ENCODE data around the gene SEPTIN10. TPM values are rescaled to one million over a fixed set of nuclear protein-coding genes. Genes with fewer than 3 reads are reported as not detected.

SEPTIN10 gene
- total and polyA plus RNA-seq, 9 donors = 48.9 to 93.8 (median 74.8) TPM

GRCh38 chr2:109497463-109497862 lies 116.3 kb downstream of the SEPTIN10 start:
- H3K4me3 ChIP-seq = no peak overlapping the region
- H3K27me3 ChIP-seq = no peaks in the 10 kb centered on the region
- TF ChIP-seq CTCF (IDR thresholded peaks at IDR 0.05) (no peak), EP300 (IDR thresholded peaks at IDR 0.05) (no peak), POLR2A (IDR thresholded peaks at IDR 0.05) (no peak)
- H3K4me1 ChIP-seq (ENCODE audit: insufficient read depth) = peaks cover 3% of the 10 kb centered on the region
- no peak overlapping the region for H3K27ac ChIP-seq
- no peak for DNase-seq
- intact Hi-C loops (cut with DNase I) = no loop called here
- no peaks in the 10 kb centered on the region for H3K36me3 ChIP-seq
- 39 to 51% (median 51%) methylated on average over 8 of the region's 8 CpGs for WGBS, 3 donors
- no peaks in the 10 kb centered on the region for H3K9me3 ChIP-seq

GRCh38 chr2:109494351-109494750 lies 119.4 kb downstream of the SEPTIN10 start:
- Histone ChIP-seq H3K36me3 (no peaks in the 10 kb centered on the region), H3K27ac (no peak overlapping the region)

GRCh38 chr2:109493176-109493935 lies 120.4 kb downstream of the SEPTIN10 start:
- DNase-seq = no peak
- Histone ChIP-seq H3K27me3 (no peaks in the 10 kb centered on the region), H3K9me3 (no peaks in the 10 kb centered on the region), H3K4me1 (ENCODE audit: insufficient read depth) (peaks cover 2% of the 10 kb centered on the region), H3K36me3 (no peaks in the 10 kb centered on the region), H3K4me3 (no peak overlapping the region), H3K27ac (no peak overlapping the region)
- TF ChIP-seq CTCF (IDR thresholded peaks at IDR 0.05) (no peak), EP300 (IDR thresholded peaks at IDR 0.05) (no peak), POLR2A (IDR thresholded peaks at IDR 0.05) (no peak)
- 71 to 96% (median 75%) methylated on average over 4 of the region's 4 CpGs for WGBS, 3 donors
- intact Hi-C loops (cut with DNase I) = no loop called here

More at GRCh38 chr2:109494351-109494750, 119.4 kb downstream of the SEPTIN10 start:
- intact Hi-C loops (cut with DNase I) = no loop called here
- no peaks in the 10 kb centered on the region for H3K27me3 ChIP-seq
- no peak overlapping the region for H3K4me3 ChIP-seq
- H3K9me3 ChIP-seq = no peaks in the 10 kb centered on the region
- no peak for TF ChIP-seq POLR2A (IDR thresholded peaks at IDR 0.05)
- no peak for TF ChIP-seq CTCF (IDR thresholded peaks at IDR 0.05)
- TF ChIP-seq EP300 (IDR thresholded peaks at IDR 0.05) = no peak
- H3K4me1 ChIP-seq (ENCODE audit: insufficient read depth) = peaks cover 3% of the 10 kb centered on the region
- no peak for DNase-seq
- 86 to 95% (median 87%) methylated on average over 3 of the region's 3 CpGs for WGBS, 3 donors

Other genes with a start within 250 kb of the SEPTIN10 start
- gene SOWAHC, start 398 bp upstream of the SEPTIN10 start, total RNA-seq = 10 to 100 TPM; 13.9 to 36.1 (median 17.0) TPM
- gene SOWAHC, start 398 bp upstream of the SEPTIN10 start, polyA plus RNA-seq = 1 to 10 TPM; 9.5 to 9.9 TPM
- 10 to 100 TPM; 18.0 to 87.0 (median 42.2) TPM for gene RGPD5, start 180.3 kb upstream of the SEPTIN10 start, total RNA-seq
- 10 to 100 TPM in 1 of 2 donors, 1 to 10 TPM in 1; 8.3 to 13.0 TPM for gene RGPD5, start 180.3 kb upstream of the SEPTIN10 start, polyA plus RNA-seq

All from ovary (tissue), 9 donors.